HPDE6-E6E7 (cell line): ENCODE data around the gene DMPK.
A peak's percentile ranks its signal among the peaks of the same experiment; 100 is the strongest.

Experiments used
- DNase-seq: peaks from one replicate; pipeline ENCODE4 v3.0.0; 2011; ENCODE audit warnings: missing footprints; ENCODE audit errors: extremely low spot score

DMPK gene

DNA sequence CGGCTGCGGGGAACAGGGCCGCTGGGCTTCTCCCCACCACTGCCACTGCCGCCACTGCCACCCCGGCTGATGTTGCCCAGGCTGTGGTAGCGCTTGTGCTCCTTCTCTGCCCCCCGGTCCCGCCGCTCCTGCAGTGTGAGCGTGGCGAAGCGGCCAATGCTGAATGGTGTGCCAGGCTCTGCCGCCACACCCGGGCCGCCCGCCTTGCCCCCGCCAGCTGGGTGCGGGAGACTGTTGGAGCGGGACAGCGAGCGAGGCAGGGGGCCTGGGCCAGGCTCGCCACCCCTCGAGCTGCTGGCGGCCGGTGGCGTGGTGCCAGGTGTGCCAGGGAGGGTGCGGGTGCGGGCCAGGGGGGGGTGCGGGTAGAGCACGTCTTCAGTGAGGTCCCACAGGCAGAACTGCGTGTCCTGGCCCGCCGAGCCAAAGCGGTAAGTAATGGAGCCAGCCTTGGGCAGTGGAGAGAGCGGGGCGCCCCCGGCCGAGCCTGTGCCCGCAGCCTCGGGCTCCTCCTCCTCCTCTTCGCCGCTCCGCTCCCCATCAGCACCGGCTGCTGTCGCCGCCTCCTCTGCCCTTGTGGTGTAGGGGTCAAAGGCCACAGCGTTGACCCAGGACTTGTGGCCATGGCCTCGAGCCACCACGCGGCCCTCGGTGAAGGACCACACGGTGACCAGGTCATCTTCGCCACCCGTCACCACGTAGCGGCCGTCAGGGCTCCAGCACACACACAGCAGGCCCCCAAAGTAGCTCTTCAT is 3.7 kb upstream of the DMPK start:
- DNase-seq: no peak

DNA sequence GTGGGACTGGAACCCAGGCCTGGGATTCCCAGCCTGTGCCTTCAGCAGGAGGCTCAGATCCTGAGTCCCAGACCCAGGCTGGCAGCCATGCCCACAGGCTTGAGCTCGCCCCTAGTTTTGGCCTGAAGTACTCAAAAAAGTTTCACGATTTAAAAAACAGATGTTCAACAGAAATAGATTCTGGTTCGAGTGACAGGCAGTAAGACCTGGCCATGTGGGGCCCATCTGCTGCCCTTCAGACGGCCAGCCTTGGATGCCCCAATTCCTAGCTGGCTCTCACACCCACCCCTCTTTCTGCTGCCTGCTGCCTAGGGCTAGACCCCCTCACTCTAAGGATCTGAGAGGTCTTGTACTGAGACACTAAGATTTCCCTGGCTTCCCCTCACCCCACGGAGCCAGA is 2.8 kb upstream of the DMPK start:
- DNase-seq: no peak

DNA sequence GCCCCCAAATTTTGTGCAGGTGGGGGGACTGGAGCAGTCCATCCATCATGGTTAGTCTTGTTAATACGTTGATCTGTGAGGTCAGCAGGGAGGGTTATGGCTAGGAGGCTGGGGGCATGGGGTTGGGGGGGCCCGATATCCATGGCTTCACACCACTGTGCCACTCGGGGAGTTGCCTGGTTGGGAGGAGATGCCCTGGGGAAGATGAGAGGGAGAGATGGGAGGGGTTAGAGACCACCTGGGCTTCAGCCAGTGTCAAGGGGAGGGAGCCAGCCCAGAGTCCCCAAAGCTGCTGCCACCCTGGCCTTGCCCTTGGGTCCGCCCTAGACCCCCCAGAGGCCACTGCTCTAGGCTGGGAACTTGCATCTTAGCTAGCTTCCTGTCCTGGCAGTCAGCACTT is 1.8 kb upstream of the DMPK start:
- DNase-seq: no peak

DNA sequence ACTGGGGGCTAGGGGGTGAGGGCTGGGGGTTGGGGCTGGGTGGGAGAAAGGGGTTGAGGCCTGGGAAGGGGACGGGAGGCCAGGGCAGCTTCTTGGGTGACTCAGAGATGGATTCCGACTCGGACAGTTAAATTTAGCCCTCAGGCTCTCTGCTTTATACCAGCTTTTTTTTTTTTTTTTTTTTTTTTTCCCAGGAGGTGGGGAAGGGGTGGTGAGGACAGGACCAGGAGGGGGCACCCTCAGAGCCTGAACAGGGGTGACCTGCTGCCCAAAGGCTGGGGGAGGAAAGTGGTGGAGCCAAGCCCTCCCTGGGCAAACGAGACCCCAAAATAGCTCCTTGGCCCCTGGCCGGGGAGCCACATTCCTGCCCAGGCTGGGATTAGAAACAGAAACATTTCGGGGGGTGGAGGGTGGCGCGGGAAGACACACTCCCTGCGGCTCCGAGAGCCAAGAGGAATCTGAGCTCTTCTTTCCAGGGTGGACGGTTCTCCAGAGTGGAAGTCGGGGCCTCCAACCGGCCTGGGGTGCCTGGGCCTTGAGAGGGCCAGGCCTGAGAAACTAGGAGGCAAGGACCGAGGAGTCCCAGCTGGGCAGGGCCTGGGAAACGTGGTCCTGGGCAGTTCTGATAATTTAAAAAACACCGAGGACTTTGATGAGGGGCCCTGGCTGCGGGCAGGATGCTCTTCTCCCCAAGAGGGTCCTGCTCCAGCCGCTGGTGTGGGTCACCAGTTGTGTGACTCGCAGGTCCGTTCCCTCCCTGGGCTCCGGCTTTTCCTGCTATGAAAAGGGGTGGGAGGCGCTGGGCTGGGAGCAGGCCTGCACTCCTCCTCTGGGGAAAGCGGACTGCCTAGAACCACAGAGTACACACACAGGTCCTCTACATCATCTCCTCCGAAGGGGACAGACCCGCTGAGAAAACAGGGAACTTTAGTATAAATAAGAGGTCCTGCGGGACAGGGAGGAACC is 813 bp upstream of the DMPK start:
- DNase-seq: peak; percentile 57

DNA sequence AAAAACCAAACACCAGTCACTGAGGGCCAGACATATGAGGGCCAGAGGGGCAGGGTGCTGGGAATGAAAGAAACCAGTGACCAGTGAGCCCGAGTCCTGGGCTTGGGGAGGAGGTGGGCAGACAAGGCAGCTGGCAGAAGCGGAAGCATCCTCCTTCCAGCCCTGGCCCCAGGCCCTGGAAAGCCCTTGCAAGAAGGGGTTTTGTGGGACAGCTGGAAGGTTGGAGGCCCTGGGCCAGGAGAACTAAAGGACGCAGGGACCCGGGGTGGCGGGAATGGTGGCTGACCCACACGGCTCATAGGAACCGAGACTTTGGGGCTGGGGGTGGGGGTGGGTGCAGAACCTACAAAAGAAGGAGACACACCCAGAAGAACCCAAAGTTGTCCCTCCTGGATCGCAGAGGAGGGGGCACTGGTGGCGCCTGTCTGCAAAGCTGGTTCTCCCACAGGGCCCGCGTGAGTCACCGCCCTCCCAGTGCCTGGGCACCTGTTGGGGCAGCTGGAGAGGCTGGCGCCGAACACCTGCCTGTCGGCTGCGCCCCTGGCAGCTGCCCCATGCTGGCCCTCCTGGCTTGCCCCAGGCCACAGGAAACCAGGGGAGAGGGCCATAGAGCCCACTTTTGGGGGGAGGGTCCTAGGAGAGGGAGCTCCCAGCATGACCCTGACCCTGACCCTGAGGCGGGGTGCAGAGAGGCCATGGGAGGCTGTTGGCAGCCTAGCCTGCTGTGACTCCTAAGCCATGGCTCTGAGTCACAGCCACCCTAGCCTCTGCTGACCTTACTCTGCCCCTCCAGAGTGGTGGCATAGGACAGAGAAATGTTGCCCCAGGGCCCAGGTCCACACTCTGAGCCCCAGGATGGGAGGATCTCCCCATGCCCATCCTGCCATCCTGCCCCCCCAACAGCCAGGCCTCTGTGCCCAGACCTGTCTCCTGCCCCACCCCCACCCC is 802 bp downstream of the DMPK start:
- peak; percentile 77 for DNase-seq

DNA sequence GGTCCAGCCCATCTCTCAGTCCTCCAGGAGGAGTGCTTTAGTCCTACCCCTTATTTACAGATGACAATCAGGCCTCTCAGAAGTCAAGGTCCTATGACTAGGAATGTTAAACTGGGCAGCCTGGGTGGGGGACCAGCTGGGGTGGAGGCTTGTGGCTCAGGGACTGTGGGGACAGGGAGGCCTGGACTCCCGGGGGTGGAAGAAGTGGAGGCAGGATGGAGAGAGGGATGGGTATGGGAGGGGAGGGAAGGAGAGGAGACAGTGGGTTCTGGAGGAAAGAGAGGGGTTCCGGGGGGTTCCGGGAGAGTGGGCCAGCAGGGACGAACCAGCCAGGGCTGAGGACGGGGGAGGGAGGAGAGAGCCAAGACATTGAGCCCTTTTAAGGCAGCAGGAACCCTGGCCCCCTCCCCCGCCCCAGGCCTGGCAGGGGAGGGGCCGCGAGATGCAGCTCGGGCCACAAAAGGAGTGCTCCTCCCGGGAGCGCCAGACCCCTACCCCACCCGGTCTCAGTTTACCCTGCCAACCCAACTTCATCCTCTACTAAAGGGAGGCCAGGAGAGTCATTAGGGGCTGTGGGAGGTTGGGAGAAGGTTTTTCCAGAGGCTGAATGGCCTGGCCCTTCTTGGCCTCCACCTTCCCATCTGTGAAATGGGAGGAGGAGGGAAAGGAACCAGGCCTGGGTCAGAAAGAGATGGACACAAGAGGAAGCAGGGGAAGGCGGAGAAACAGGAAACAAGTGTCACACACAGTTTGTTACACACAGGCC is 1.7 kb downstream of the DMPK start:
- DNase-seq: no peak

DNA sequence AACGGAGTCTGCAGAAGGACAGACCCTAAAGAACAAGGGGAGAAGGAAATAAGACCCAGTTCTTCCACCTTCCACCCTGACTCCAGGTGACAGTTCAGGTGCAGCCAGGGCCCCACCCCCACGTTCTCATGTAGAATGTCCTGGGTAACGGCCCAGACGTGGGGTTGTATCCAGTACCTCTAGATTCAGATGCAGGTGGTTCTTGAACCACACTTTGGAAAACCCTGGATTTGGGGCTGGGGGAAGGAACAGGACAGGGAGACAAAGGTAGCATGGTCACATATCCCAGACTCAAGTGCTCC is 2.2 kb downstream of the DMPK start:
- no peak for DNase-seq

DNA sequence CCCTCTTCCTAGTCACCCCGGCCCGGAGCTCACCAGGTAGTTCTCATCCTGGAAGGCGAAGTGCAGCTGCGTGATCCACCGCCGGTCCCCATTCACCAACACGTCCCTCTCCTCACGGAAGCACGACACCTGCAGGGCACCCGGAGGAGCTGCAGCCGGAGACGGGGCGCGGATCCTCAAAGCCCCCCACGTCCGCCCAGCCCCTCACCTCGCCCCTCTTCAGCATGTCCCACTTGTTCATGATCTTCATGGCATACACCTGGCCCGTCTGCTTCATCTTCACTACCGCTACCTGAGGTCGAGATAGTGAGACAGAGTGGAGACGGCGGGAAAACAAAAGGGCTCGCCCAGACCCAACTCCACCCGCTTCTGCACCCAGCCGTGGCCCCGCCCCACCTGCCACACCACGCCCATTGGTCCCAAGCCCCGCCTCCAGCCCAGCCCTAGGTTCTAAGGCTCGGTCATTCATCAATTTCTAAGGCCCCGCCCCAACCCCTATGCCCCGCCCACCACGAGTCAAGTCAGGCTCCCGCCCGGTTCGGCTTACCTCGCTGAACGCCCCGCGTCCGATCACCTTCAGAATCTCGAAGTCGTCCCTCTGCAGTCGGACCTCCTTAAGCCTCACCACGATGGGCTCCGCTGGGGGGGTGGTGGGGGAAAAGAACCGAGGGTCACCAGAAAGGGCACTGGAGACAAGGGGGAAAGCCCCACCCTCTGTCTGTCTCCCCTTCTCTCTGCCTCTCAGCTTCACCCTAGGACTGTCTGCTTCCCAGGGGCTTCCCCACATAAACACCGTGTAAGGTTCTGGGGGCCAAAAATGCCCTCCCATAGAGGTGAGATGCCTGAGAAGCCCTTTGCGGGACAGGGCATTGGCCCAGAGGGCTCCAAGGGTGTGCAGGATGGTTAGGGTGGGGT is 2.8 kb downstream of the DMPK start:
- peak; percentile 82 for DNase-seq

DNA sequence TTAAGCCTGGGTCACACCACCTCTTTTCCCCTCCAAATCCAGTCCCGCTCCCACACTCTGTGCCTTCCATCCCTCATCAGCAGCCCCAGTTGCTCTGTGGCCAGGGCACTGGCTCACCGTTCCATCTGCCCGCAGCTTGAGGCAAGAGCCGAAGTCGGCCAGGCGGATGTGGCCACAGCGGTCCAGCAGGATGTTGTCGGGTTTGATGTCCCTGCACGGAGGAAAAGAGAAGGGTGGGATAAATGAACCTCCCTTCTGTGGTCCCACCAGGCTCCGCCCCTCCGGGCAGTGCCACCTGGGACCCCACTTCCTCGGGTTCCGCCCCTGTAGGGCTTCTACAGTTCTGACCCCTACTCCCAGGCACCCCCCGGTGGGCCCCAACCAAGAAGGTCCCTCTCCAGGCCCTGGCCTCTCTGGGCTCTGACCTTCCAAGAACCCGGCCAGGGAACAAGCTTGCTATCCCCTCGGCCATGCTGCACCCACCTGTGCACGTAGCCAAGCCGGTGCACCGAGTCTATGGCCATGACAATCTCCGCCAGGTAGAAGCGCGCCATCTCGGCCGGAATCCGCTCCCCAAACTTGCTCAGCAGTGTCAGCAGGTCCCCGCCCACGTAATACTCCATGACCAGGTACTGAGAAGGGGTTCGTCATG is 4.2 kb downstream of the DMPK start:
- DNase-seq: no peak

DNA sequence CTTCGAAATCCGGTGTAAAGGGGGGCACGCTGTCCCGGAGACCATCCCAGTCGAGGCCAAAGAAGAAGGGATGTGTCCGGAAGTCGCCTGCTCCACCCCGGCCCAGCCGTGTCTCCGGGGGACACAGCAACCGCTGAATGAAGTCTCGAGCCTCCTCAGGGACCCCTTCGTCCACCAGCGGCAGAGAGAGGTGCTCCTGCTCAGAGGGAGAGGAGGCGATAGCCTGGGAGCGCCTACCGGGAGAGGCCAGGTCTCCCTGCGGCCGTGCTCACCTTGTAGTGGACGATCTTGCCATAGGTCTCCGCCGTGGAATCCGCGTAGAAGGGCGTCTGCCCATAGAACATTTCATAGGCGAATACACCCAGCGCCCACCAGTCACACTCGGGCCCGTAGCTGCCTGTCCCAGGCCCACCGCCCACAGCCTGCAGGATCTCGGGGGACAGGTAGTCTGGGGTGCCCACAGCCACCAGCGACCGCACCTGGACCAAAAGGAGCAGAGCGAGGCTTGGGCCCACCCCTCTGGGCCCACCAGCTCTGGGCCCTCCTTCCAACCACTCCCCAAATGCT is 4.8 kb downstream of the DMPK start:
- DNase-seq: no peak

DNA sequence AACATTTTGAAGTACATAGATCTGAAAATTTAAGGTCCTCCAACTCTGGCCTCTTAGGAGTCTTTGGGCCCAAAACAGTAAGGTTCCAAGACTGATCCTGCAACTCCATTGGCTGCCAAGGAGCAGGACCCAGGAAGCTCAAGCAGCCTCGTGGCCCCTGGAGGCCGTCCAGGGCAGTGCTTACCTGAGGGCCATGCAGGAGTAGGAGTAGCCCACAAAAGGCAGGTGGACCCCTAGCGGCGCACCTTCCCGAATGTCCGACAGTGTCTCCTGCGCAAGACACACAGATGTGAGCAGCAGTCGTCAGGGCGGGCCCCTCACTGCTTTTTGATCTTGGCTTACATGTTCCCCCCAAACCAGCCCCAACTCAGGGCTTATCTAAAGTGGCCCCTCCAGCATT is 7.5 kb downstream of the DMPK start:
- no peak for DNase-seq

DNA sequence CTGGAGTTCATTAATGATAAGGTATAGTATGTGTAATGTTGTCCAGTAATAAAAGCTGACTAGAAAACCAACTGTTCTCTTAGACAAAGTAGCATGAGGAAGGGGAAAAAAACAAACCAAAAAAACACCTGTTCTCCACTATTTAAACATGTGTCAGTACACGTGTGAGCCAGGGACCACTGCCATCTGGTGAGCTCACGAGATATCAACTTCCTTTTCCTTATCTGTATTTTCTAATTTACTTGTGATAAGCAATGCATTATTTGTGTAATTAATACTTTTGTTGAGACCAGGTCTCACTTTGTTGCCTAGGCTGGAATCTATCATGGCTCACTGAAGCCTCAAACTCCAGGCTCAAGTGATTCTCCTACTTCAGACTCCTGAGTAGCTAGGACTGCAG is 8.9 kb downstream of the DMPK start:
- no peak for DNase-seq

DNA sequence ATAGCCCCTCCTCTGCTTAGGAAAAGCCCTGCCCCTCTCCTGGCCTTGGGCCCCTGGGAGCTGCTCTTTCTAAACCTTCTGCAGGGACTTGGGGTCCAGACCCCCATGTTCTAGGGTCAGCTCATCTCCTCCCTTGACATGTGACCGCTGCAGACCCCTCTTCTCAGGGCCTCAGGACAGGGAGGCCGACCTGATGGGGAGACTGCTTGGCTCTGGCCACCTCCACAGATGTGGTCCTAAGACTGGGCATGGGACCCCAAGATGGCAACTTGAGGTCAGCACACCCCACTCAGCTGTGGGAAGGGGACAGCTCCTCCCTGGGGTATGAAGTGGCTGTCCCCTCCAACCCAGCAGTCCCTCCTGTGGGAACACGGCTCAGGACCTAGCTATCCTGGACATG is 9.4 kb downstream of the DMPK start:
- DNase-seq: no peak

DNA sequence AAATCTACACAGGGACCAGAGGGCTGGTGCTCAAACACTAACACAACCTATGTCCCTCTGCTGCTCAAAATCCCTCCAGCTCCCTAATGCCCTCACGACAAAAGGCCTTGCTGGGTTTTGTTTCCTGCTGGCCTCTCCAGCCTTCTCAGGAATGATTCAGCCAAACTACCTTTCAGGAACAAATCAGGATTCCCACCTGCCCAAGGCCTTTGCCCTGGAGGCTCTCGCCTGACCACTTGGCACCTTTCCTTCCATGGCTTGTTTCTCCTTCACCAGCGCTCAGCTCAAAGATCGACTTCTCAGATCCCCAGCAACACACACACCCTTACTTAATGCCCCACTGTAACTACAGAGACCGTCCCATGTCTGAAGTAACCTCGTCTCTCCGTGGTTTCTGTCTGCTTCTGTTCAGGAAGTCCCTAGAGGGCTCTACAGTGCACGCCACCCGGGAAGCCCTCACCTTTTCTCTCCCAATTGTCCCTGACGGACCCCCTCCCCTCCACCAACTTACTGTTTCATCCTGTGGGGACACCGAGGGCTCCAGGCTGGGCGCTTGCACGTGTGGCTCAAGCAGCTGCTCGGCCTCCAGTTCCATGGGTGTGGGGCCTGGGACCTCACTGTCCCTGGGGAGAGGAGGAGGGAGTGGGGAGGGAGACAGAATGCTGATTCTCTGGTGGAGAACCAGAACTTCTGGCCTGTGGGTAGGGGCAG is 10.0 kb downstream of the DMPK start:
- DNase-seq: no peak

DNA sequence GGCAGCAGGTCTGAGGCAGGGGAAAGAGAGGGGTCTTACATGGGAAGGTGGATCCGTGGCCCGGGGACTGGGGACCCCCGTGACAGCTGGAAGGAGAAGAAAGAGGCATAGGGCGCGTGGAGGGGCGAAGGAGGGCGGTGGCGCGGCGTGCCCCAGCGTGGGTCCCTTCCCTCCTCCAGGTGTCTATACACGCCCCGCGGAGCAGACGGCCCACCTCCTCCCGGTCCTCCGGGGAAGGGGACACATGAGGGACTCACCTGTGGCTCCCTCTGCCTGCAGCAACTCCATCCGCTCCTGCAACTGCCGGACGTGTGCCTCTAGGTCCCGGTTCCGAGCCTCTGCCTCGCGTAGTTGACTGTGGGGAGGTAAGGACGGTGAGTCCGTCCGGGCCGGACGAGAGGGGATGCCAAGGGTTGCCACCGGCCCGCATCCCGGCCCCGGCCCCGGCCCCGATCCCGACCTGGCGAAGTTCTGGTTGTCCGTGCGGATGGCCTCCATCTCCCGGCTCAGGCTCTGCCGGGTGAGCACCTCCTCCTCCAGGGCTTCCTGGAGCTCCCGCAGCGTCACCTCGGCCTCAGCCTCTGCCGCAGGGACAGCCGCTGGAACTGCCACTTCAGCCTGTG is 10.9 kb downstream of the DMPK start:
- no peak for DNase-seq

DNA sequence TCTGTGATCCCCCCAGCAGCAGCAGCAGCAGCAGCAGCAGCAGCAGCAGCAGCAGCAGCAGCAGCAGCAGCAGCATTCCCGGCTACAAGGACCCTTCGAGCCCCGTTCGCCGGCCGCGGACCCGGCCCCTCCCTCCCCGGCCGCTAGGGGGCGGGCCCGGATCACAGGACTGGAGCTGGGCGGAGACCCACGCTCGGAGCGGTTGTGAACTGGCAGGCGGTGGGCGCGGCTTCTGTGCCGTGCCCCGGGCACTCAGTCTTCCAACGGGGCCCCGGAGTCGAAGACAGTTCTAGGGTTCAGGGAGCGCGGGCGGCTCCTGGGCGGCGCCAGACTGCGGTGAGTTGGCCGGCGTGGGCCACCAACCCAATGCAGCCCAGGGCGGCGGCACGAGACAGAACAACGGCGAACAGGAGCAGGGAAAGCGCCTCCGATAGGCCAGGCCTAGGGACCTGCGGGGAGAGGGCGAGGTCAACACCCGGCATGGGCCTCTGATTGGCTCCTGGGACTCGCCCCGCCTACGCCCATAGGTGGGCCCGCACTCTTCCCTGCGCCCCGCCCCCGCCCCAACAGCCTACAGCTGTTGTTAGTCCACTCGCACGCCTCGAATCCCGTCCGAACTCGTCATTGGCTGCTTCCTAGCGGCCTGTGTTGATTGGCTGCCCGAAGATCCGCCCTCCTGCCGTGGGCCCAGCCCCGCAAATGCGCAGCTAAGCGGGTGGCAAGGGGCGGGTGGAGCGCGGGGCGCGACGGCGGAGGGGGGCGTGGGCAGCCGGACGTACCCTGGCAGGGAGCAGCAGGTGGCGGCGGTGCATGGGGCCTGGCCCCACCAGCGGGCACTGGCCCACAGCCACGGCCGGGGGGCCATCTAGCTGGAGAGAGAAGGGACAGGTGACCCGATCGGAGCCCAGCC is 11.8 kb downstream of the DMPK start:
- DNase-seq: peak; percentile 96

DNA sequence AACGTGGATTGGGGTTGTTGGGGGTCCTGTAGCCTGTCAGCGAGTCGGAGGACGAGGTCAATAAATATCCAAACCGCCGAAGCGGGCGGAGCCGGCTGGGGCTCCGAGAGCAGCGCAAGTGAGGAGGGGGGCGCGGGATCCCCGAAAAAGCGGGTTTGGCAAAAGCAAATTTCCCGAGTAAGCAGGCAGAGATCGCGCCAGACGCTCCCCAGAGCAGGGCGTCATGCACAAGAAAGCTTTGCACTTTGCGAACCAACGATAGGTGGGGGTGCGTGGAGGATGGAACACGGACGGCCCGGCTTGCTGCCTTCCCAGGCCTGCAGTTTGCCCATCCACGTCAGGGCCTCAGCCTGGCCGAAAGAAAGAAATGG is 12.5 kb downstream of the DMPK start:
- no peak for DNase-seq
